NK-92 (cell line): Measurements from ENCODE around the gene NKAP.
A peak's percentile ranks its signal among the peaks of the same experiment; 100 is the strongest.
"Not testable (repeated sequence)": the region's sequence is repeated elsewhere in the genome, so short reads cannot be mapped to it uniquely, and the experiment has no call there.

ENCODE experiments used
- DNase-seq: peaks from one replicate; lab custom pipeline; 2025; ENCODE audit not compliant: unreplicated experiment; lab: John Stamatoyannopoulos, UW

NKAP gene

DNA sequence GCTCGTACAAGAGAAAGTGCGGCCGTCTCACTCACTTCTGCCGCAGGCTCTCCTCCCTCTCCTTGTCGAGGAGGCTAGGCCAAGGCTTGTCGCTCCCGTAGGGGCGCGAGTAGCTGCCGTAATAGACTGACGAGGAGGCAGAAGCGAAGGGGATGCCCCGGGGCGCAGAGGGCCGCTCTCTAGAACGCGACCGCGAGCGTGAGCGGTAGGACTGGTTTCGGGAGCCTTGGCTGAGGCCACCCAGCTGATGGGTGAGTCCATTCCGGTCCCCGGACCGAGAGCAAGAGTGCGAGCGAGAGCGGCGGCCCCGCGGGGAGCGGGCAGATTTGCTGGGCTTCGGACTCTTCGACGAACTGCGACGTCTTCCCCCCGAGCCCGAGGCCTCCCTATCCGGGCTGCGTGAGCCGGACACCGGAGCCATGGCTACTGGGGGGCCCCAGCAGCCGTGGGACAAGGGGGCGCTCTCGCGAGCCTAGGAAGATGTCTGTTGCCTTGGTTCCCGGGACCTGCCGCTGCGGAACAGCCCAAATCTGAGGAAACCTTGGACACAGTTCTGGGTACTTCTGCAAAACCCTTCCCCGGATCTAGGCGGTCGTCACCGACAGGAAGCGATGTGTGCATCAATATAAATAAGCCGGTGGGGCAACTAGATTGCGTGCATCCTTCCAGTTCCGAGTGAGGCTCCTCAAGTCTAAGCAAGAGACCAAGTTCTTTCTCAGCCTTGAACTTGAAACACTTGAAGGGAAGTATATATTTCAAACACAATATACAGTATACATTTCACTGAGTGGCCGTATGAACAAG lies at the start of gene NKAP:
TSS of gene NKAP (minus strand) at position 567 of the 804 bp plus-strand sequence. CDS start at position 421, 146 bp downstream.
- DNase-seq = peak; percentile 24

DNA sequence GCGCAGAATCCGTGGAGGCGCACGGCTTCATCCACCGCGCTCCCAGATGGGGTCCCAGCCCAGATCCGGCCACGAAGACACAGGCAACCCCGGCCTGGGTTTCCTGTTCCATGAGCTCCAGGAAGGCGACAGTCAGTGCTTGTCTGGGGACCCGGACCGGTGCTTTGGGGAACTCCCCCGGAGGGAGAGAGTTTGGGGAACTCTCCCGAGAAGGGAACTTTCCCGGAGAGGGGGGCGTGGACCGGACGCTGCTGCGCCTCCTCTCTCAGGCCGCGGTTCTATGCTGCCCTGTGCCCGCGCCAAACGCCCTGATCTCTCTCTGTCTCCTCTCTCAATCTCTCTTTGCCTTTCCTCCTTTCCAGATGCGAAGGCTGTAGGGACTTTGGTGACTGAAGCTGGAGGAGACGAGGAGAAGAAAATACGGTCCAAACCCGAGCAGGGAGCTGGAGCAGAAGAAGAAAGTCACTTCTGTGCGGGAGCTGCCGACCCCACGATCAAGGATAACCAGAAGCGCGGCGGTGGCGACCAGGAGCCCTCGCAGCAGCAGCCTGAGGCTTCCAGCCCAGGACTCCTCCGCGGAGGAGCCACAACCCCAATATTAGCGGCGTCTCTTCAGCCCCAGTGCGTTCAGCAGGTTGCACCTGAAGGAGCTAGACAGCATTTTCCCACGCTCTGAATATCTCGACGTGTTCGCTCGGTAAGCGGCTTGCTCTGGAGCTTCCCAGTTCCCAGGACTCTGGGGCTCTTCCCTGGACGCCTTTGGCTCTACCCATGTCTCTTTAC lies 47.6 kb upstream of the NKAP start:
- DNase-seq = no peak

DNA sequence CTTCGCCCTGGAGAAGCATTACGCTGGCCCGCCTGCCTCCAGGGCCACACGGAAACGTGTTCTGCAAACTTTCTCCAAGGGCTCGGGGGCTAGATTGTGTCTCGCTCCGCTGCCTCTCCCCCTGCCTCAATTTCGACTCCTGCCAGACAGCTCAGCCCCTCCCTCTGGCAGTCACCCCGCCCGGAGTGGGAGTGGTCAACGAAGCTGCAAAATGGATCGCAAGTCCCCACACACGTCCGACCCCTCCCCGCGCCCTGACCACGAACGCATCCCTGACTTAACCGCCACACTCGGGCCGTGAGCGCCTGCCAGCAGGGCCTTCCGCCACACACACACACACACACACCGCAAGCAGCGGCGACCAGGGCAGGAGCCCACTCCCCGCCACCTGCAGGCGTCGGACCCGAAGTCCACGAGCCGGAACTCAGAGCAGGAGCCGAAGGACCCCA lies 47.0 kb upstream of the NKAP start:
- no peak for DNase-seq

DNA sequence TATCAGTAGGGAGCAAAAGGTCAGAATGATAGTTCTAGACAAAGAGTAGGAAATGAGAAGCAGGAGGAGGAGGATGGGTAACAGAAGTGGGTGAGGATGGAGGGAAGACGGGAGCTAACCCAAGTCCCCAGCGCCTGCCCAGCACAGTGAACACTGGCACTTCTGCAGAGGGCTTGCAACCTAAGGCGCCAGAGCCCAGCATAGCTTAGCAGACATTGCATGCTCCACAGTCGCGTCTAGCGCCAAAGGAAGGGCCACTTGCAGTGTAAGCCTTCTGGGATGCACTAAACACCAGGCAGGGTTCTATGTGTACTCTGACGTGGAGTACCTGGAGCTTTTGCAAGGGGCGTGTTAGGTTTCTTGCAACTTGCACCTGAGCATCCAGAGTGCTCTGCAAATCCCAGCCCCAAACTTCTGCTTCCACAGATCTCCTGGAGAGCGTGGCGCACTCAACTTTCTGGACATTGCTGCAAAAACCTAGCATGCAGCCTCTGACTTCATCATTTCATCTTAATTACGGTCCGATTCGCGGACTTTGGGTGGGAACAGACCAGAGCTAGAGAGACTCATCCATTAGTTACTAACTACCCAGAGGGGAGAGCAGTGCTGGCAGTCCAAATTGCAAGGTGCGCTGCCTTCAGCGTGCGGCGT lies 46.5 kb upstream of the NKAP start:
- no peak for DNase-seq

DNA sequence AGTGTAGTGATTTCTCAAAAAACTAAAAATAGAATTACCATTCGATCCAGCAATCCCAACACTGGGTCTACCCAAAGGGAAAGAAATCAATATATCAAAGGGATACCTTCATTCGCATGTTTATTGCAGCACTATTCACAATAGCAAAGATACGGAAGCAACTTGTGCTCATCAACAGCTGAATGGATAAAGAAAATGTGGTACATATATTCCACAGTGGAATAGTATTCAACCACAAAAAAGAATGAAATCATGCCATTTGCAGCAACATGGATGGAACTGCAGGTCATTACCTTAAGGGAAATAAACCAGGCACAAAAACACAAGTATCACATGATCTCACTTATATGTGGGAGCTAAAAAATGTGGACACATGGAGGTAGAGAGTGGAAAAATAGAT lies 42.7 kb upstream of the NKAP start:
- no peak for DNase-seq

DNA sequence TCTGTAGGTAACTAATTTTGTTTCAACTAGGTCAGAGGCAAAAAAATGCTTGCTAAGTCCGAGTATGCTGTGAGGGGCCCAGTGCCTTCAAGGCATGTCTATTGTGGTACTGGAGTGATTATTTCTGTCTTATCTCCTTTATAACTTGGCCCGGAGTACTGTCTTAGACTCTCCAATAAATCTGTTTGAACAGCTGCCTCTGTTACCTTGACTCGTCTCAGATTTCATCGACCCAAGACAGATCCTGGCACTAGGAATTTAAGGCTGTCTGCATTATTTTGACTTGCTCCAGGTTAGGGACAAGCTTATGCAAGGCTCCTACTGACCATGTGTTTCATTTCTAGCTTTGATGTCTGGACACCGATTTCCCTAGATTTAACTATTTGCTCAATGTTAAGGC lies 41.1 kb upstream of the NKAP start:
- DNase-seq = no peak

DNA sequence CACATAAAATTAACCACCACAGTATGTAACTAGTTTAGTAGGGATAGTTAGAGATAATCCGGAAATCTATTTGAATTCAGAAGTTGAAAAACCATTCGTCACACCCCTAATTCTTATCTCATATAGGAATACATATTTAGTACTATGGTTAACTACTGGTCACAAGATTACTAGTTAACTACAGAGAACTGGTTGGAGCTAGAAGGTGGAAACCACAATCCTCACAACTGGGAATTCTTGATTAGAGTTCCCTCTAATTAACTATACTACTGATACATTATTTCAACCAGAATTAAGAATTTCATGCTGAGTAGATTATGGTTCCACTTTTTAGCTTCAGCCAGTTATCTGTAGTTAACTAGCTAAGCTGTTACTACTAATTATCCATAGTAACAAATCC lies 39.9 kb upstream of the NKAP start:
- DNase-seq = no peak

DNA sequence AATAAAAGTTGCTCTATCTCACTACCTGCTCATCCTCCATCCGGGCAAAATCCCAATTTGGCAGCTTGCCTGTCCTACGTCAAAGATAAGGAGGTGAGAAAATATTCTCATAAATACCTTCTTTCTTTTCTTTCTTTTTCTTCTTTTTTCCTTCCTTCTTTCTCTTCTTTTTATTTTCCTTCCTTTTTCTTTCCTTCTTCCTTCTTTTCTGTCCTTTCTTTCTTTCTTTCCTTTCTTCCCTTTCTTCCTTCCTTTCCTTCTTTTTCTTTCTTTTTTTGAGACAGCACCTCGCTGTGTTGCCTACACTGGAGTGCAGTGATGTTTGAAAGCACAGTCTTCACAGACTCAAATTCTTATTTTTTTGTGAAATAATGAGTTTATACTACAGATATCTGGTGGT lies 38.6 kb upstream of the NKAP start:
- no peak for DNase-seq

DNA sequence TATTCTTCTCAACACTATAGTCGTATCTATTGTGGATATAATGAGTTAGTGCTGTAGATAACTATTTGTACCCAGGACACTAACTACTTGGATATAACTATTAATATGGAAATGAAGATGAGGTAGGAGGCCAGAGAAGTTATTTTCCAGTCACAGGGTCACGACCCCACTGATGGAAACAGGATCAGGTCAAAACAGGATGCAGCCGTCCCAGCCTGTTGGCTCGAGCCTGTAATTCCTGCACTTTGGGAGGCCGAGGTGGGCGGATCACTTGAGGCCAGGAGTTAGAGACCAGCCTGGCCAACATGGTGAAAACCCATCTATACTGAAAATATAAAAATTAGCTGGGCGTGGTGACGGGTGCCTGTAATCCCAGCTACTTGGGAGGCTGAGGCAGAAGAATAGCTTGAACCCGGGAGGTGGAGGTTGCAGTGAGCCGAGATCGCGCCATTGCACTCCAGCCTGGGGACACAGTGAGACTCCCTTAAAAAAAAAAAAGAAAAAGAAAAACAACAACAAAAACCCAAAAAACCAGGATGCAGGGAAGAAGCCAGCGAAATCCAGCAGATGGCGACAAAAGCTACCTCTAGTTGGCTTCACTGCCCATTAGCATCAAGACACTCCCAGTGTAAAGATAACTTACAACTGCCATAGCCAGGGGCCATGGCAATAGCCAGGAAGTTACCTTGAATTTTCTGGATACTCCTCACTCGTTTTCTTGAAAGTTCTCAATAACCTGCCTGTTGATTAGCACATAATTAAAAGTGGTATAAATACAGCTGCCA lies 37.9 kb upstream of the NKAP start:
- DNase-seq = no peak

DNA sequence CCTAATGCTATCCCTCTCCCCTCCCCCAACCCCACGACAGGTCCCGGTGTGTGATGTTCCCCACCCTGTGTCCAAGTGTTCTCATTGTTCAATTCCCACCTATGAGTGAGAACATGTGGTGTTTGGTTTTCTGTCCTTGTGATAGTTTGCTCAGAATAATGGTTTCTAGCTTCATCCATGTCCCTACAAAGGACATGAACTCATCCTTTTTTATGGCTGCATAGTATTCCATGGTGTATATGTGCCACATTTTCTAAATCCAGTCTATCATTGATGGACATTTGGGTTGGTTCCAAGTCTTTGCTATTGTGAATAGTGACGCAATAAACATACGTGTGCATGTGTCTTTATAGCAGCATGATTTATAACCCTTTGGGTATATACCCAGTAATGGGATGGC lies 33.6 kb upstream of the NKAP start:
- not testable (repeated sequence) for DNase-seq

DNA sequence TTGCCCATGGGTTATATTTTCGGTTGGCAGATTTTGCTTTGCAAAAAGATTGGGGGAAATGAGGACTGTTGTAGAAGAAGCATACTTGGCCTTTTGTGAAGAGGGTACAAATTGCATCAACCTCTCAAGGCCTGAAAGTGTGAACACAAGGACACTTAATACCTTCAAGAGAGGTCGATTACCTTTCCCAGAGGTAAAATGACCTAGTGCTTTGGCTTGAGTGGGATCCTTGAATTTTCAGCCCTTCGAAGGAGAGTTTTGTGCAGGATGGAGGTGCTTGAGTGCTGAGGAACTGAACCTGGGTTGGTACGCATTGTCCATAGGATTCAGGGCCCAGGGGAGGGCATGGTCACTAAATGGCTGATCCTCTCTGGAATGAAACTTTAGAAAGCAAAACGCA lies 27.6 kb upstream of the NKAP start:
- DNase-seq = no peak

DNA sequence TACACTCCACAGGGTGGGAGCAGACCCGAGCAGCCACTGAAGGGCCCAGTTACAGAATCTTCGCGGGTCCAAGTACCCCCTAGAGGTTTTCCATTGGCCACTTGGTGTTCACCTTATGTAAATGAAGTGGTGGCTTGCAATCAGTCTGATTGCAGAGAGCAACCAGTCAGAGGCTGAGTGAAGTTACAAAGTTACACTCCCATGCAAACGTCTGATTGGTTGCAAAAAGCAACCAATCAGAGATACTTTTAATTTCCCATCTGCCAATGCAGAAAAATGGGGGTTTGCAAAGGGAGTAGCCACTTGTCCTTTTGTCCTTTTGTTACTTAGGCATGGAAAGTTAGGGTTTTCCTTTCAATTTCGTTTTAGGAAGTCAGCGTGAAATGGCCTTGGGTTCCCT lies 27.0 kb upstream of the NKAP start:
- DNase-seq = no peak

DNA sequence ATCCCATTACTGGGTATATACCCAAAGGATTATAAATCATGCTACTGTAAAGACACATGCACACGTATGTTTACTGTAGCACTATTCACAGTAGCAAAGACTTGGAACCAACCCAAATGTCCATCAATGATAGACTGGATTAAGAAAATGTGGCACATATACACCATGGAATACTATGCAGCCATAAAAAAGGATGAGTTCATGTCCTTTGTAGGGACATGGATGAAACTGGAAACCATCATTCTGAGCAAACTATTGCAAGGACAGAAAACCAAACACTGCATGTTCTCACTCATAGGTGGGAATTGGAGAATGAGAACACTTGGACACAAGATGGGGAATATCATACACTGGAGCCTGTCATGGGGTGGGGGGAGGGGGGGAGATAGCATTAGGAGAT lies 23.3 kb upstream of the NKAP start:
- DNase-seq = not testable (repeated sequence)

DNA sequence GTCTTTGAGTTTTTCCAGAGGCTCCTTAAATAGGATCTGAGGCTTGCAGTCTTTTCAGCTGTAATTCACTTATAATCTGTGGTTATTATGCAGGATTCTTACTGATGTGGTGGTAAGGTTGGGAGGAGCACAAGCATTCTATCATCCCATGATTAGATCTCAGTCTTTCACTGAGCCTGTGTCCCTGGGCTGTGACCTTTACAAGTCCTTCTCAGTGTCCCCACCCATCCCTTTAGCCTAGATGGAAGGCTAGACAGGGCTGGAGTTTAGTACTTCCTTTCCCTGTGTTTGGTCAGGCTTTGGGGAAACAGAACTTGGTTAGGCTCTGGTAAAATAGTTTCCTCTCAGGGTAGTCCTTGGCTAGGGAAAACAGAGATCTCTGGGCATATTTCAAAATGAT lies 17.1 kb upstream of the NKAP start:
- no peak for DNase-seq

DNA sequence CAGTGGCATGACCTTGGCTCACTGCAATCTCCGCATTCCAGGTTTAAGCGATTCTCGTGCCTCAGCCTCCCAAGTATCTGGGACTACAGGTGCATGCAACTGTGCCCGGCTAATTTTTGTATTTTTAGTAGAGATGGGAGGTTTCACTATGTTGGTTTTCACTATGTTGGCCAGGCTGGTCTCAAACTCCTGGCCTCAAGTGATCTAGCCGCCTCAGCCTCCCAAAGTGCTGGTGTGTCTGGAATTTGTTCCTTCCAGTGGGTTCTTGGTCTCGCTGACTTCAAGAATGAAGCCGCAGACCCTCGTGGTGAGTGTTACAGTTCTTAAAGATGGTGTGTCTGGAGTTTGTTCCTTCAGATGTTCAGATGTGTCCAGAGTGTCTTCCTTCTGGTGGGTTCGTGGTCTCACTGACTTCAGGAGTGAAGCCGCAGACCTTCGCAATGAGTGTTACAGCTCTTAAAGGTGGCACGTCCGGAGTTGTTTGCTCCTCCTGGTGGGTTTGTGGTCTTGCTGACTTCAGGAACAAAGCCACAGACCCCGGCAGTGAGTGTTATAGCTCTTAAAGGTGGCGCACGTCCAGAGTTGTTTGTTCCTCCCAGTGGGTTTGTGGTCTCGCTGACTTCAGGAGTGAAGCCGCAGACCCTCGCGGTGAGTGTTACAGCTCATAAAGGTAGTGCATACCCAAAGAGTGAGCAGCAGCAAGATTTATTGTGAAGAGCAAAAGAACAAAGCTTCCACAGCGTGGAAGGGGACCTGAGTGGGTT lies 12.4 kb upstream of the NKAP start:
- DNase-seq = not testable (repeated sequence)

DNA sequence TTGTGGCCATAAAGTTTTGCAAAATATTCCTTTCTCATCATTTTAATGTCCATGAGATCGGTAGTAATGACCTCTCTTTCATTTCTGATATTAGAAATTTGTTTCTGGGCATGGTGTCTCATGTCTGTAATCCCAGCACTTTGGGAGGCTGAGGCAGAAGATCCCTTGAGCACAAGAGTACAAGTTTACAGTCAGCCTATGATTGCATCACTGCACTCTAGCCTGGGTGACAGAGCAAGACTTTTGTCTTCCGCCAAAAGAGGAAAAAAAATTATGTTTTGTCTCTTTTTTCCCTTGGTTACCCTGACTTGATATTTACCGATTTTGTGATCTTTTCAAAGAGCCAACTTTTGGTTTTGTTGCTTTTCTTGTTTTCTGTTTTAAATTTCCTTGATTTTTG lies 10.8 kb upstream of the NKAP start:
- no peak for DNase-seq

DNA sequence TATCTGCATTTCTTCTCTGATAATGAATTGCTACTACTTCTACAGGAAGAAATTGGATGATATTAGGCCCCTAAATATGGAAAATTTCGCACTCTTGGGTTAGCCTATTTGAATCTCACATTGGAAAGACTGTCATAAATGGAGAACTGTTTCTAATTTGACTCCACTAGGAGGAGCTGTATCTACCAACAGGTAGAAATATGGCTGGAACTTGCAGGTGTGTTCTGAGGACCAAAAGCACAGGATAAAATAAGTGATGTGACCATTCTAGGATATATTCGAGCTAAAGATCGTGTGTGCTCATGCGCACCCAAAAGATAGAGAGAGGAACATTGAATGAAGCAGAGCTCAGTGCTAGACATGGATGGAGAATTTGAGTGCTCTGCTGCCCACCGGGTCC lies 4.8 kb upstream of the NKAP start:
- DNase-seq = no peak

DNA sequence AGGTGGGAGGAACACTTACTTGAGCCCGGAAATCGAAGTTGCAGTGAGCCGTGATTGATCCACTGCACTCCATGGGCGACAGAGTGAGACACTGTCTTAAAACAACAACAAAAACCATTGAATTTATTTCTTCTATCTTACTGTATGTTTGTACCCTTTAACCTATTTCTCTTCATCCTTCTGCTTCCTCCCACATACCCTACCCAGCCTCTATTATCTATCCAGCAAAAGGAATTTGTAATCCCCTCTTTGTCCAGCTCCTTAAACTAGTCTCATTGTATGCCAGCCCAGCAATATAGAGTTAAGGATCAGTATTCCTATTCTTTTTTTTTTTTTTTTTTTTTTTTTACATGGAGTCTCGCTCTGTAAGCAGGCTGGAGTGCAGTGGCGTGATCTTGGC lies 1.9 kb upstream of the NKAP start:
- no peak for DNase-seq

DNA sequence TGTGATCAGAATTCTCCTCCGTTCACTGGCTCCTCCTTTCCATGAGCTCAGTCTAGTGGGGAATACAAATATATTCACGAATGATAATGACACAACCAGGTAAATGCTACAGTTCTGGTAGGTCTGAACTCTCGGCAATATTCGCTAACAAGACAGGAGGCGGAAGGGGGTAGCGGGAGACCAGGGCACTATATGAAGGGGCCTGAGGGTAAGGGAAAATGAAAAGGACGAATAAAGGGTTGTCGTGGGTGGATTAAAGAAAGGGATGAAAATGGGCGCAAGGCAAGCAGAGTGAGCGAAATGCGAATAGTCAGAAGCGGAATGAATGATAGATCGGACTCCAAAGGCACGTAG lies 743 bp downstream of the NKAP start:
- DNase-seq = no peak

DNA sequence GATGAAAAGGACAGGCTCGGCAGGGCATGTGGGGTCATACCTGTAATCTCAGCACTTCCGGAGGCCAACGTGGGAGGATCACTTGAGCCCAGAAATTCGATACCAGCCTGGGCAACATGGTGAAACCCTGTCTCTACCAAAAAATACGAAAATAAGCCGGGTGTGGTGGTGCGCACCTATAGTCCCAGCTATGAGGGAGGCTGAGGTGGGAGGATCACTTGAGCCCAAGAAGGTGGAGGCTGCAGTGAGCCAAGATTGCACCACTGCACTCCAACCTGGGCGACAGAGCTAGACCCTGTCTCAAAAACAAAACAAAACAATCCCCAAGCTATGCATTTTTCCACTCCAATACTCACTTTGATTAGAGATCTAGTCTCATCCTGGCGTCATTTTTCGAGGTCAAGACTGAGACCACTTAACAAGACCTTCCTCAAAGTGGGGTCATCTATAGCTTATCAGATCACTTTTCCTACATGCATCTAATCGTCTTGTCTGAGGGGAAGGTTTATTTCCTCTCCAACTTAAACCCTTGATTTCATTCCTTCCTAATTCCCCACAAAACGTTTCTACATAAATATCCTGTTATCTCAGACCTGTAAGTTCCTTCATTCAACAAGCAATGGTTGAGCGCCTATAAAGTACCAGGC lies 1.3 kb downstream of the NKAP start:
- DNase-seq = no peak
